Astrocyte (in vitro differentiated cells and primary cell): ENCODE measurements around the gene TMEM63C. TPM values are rescaled to one million over a fixed set of nuclear protein-coding genes. Genes with fewer than 3 reads are reported as not detected.

Experiments
- DNase-seq: peaks from one replicate; pipeline ENCODE4 v3.0.0-alpha.2; 2010; ENCODE audit warnings: low read depth
- FAIRE-seq: peaks from 2 replicates; lab custom pipeline; 2011; peaks lifted over from hg19 to GRCh38; lab: Jason Lieb, UNC
- H2AFZ ChIP-seq: 2 replicates; pipeline ENCODE4 v1.6.0; 2012; ENCODE audit warnings: low read depth, low read length, inconsistent platforms
- H3K27ac ChIP-seq: 2 replicates; pipeline ENCODE4 v1.5.1; 2011; ENCODE audit warnings: low read depth, low read length, inconsistent platforms
- H3K27me3 ChIP-seq: 2 replicates; pipeline ENCODE4 v1.6.0; 2011; ENCODE audit warnings: low read length, inconsistent platforms; ENCODE audit not compliant: insufficient read depth
- H3K36me3 ChIP-seq: 2 replicates; pipeline ENCODE4 v1.5.1; 2011; ENCODE audit warnings: low read length, inconsistent platforms; ENCODE audit not compliant: insufficient read depth
- H3K4me1 ChIP-seq: 2 replicates; pipeline ENCODE4 v1.5.1; 2011; ENCODE audit warnings: low read length, inconsistent platforms; ENCODE audit not compliant: insufficient read depth
- H3K4me2 ChIP-seq: 2 replicates; pipeline ENCODE4 v1.6.0; 2012; ENCODE audit warnings: low read length, inconsistent platforms
- H3K4me3 ChIP-seq: 2 replicates; pipeline ENCODE4 v1.5.1; 2011; ENCODE audit warnings: low read depth, mild to moderate bottlenecking, low read length, inconsistent platforms; ENCODE audit not compliant: insufficient read depth
- H3K79me2 ChIP-seq: 2 replicates; pipeline ENCODE4 v1.6.0; 2012; ENCODE audit warnings: mild to moderate bottlenecking, low read length, inconsistent platforms; ENCODE audit not compliant: insufficient read depth
- H3K9ac ChIP-seq: 2 replicates; pipeline ENCODE4 v1.6.0; 2012; ENCODE audit warnings: mild to moderate bottlenecking, low read length, inconsistent platforms
- H3K9me3 ChIP-seq: 2 replicates; pipeline ENCODE4 v1.5.1; 2012; ENCODE audit warnings: low read depth, mild to moderate bottlenecking, low read length, inconsistent platforms; ENCODE audit not compliant: insufficient read depth
- H4K20me1 ChIP-seq: 2 replicates; pipeline ENCODE4 v1.6.0; 2012; ENCODE audit warnings: low read length, inconsistent platforms; ENCODE audit not compliant: insufficient read depth
- H3K27ac Mint-ChIP-seq: one replicate; pipeline ENCODE4 v1.8.0; 2021; ENCODE audit warnings: mild to moderate bottlenecking, mixed read lengths; ENCODE audit not compliant: unreplicated experiment
- H3K27me3 Mint-ChIP-seq: one replicate; pipeline ENCODE4 v1.8.0; 2021; ENCODE audit warnings: low read depth, mixed read lengths; ENCODE audit not compliant: unreplicated experiment
- H3K36me3 Mint-ChIP-seq: one replicate; pipeline ENCODE4 v1.8.0; 2021; ENCODE audit warnings: low read depth, mixed read lengths; ENCODE audit not compliant: unreplicated experiment
- H3K4me1 Mint-ChIP-seq: one replicate; pipeline ENCODE4 v1.8.0; 2021; ENCODE audit warnings: low read depth, mixed read lengths; ENCODE audit not compliant: unreplicated experiment
- H3K4me3 Mint-ChIP-seq: one replicate; pipeline ENCODE4 v1.8.0; 2021; ENCODE audit warnings: mild to moderate bottlenecking, moderate library complexity, mixed read lengths; ENCODE audit not compliant: unreplicated experiment
- H3K9me3 Mint-ChIP-seq: one replicate; pipeline ENCODE4 v1.8.0; 2021; ENCODE audit warnings: mild to moderate bottlenecking, mixed read lengths; ENCODE audit not compliant: unreplicated experiment
- CTCF ChIP-seq: IDR thresholded peaks from 2 replicates; pipeline ENCODE4 v1.5.1; 2011; ENCODE audit warnings: low read depth, mild to moderate bottlenecking, inconsistent platforms, low read length, moderate library complexity; ENCODE audit not compliant: insufficient read depth
- EZH2 ChIP-seq: IDR thresholded peaks from 2 replicates; pipeline ENCODE4 v1.6.1; 2012; ENCODE audit warnings: mild to moderate bottlenecking, low read length, inconsistent platforms; ENCODE audit not compliant: insufficient read depth
- total RNA-seq: library from RNA; stranded (reverse); gene quantifications from 2 replicates; pipeline ENCODE4 v1.2.1, GENCODE V29; 2021

The TMEM63C gene
- total RNA-seq, 1 donor from 2014 or later, result 11.3 TPM

GRCh38 chr14:77208291-77208978, 26.8 kb downstream of the TMEM63C start:
- no peaks in the 10 kb centered on the region for H3K4me1 Mint-ChIP-seq
- TF ChIP-seq CTCF, result no peak
- TF ChIP-seq EZH2, result no peak
- H3K9me3 Mint-ChIP-seq, result no peaks in the 10 kb centered on the region
- peak; percentile 36 for DNase-seq
- H3K27me3 Mint-ChIP-seq, result peaks cover 41% of the 10 kb centered on the region
- H3K4me2 ChIP-seq, result no peak overlapping the region
- H3K9ac ChIP-seq, result no peak overlapping the region
- H3K27ac ChIP-seq, result no peak overlapping the region
- H3K4me1 ChIP-seq, result no peaks in the 10 kb centered on the region
- H3K4me3 ChIP-seq, result no peak overlapping the region
- H3K27ac Mint-ChIP-seq, result no peak overlapping the region
- no peaks in the 10 kb centered on the region for H3K27me3 ChIP-seq
- H3K79me2 ChIP-seq, result no peaks in the 10 kb centered on the region
- H3K36me3 ChIP-seq, result no peaks in the 10 kb centered on the region
- no peak overlapping the region for H2AFZ ChIP-seq
- H3K9me3 ChIP-seq, result no peaks in the 10 kb centered on the region
- H3K36me3 Mint-ChIP-seq, result peaks cover 2% of the 10 kb centered on the region
- H4K20me1 ChIP-seq, result peaks cover 16% of the 10 kb centered on the region
- no peak overlapping the region for H3K4me3 Mint-ChIP-seq
- FAIRE-seq, result no peak

GRCh38 chr14:77208979-77209318, 27.4 kb downstream of the TMEM63C start:
- peaks cover 21% of the 10 kb centered on the region for H4K20me1 ChIP-seq
- peaks cover 2% of the 10 kb centered on the region for H3K36me3 Mint-ChIP-seq
- H3K9me3 Mint-ChIP-seq, result no peaks in the 10 kb centered on the region
- no peaks in the 10 kb centered on the region for H3K4me1 Mint-ChIP-seq
- no peak overlapping the region for H3K27ac Mint-ChIP-seq
- DNase-seq (no peak), FAIRE-seq (no peak)
- no peaks in the 10 kb centered on the region for H3K36me3 ChIP-seq
- no peaks in the 10 kb centered on the region for H3K27me3 ChIP-seq
- no peak overlapping the region for H2AFZ ChIP-seq
- H3K4me3 Mint-ChIP-seq, result no peak overlapping the region
- no peak overlapping the region for H3K4me2 ChIP-seq
- no peak overlapping the region for H3K27ac ChIP-seq
- no peaks in the 10 kb centered on the region for H3K79me2 ChIP-seq
- H3K27me3 Mint-ChIP-seq, result peaks cover 44% of the 10 kb centered on the region
- TF ChIP-seq CTCF (no peak), EZH2 (no peak)
- H3K9ac ChIP-seq, result no peak overlapping the region
- no peaks in the 10 kb centered on the region for H3K4me1 ChIP-seq
- H3K9me3 ChIP-seq, result no peaks in the 10 kb centered on the region
- H3K4me3 ChIP-seq, result no peak overlapping the region
